ENCODE results near the gene TLR10. TPM values are rescaled to one million over a fixed set of nuclear protein-coding genes. Genes with fewer than 3 reads are reported as not detected.

Gene TLR10
- total and polyA plus RNA-seq, 9 donors = 0.08 to 1.4 (median 0.23) TPM; not detected in 3

DNA sequence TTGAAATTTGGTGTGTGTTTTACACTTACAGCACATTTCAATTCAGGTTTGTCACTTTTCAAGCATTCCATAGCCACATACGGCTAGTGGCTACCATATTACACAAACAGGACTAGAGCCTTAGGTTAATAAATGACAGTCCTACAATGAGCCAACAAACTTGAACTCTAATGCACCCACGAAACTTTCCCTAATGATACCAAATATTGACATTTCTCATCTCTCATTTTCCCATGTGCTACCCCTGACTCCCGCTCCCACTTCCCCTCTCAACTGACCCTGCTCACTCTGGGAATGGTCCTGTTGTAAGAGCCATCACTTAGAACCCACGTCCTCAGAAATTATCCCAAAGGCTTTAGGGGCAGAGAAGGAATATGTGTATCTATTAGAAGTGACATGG, 4.9 kb upstream of the TLR10 start:
- Histone ChIP-seq H3K27me3 (no peaks in the 10 kb centered on the region), H3K36me3 (no peaks in the 10 kb centered on the region), H3K27ac (no peak overlapping the region), H3K4me3 (no peak overlapping the region), H3K4me1 (ENCODE audit: insufficient read depth) (no peaks in the 10 kb centered on the region), H3K9me3 (no peaks in the 10 kb centered on the region)
- 84 to 89% (median 84%) methylated on average over 4 of the region's 4 CpGs for WGBS, 3 donors
- DNase-seq = no peak
- intact Hi-C loops (cut with DNase I) = no loop called here
- TF ChIP-seq CTCF (IDR thresholded peaks at IDR 0.05) = no peak

DNA sequence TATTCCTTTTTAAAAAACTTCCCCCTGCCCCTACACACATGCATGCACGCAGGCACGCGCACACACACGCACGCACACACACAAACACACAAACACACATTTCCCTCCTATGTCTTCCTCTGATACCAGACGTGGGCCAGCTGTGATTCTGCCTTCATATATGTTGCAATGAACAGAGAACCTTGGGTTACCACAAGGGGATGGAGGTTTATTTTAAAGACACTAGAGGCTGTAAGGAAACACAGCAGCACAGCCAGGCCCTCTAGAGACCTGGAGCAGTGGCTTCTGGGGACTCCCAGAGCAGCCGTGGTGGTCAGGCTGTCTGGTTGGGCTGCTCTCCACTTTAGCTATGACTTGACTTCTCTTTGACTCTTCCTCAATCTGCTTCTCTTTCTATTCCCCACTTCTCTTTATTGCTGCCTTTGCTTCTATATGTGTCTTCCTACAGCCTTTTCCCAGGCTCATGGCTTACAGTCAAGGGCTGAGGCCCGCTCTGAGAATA, 3.2 kb upstream of the TLR10 start:
- WGBS, 3 donors = 90 to 92% (median 92%) methylated on average over 8 of the region's 8 CpGs
- Histone ChIP-seq H3K27me3 (no peaks in the 10 kb centered on the region), H3K4me1 (ENCODE audit: insufficient read depth) (no peaks in the 10 kb centered on the region), H3K9me3 (no peaks in the 10 kb centered on the region), H3K4me3 (no peak overlapping the region), H3K27ac (no peak overlapping the region), H3K36me3 (no peaks in the 10 kb centered on the region)
- no peak for DNase-seq
- intact Hi-C loops (cut with DNase I) = no loop called here
- TF ChIP-seq POLR2A (IDR thresholded peaks at IDR 0.05) = no peak
- no peak for TF ChIP-seq EP300 (IDR thresholded peaks at IDR 0.05)
- TF ChIP-seq CTCF (IDR thresholded peaks at IDR 0.05) = no peak

GRCh38 chr4:38785041-38785790, 2.4 kb upstream of the TLR10 start:
- no peak for TF ChIP-seq CTCF (IDR thresholded peaks at IDR 0.05)
- TF ChIP-seq POLR2A (IDR thresholded peaks at IDR 0.05) = no peak
- TF ChIP-seq EP300 (IDR thresholded peaks at IDR 0.05) = no peak
- no peaks in the 10 kb centered on the region for H3K9me3 ChIP-seq
- H3K27me3 ChIP-seq = no peaks in the 10 kb centered on the region
- H3K4me1 ChIP-seq (ENCODE audit: insufficient read depth) = no peaks in the 10 kb centered on the region
- intact Hi-C loops (cut with DNase I) = no loop called here
- WGBS, 3 donors = 71 to 75% (median 73%) methylated on average over 6 of the region's 6 CpGs
- no peak for DNase-seq
- H3K36me3 ChIP-seq = no peaks in the 10 kb centered on the region
- no peak overlapping the region for H3K4me3 ChIP-seq
- no peak overlapping the region for H3K27ac ChIP-seq

DNA sequence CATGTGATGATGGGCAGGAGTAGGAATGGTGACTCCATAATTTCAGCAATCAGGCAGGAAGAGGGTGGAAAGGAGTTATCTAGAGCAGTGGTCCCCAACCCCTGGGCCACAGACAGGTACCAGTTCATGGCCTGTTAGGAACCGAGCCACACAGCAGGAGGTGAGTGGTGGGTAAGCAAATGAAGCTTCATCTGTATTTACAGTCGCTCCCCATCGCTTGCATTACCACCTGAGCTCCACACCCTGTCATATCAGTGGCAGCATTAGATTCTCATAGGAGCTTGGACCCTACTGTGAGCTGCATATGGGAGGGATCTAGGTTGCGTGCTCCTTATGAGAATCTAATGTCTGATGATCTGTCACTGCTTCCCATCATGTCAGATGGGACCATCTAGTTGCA, 1.4 kb upstream of the TLR10 start:
- H3K36me3 ChIP-seq = no peaks in the 10 kb centered on the region
- TF ChIP-seq EP300 (IDR thresholded peaks at IDR 0.05) = no peak
- no peak for TF ChIP-seq POLR2A (IDR thresholded peaks at IDR 0.05)
- no peak for TF ChIP-seq CTCF (IDR thresholded peaks at IDR 0.05)
- intact Hi-C loops (cut with DNase I) = loop anchor here in 1 of 4 donors (5.0 kb wide), 1 partner anchor 722 kb away; no protein-coding TSS in a partner anchor
- no peak overlapping the region for H3K27ac ChIP-seq
- DNase-seq = no peak
- H3K27me3 ChIP-seq = no peaks in the 10 kb centered on the region
- H3K4me1 ChIP-seq (ENCODE audit: insufficient read depth) = no peaks in the 10 kb centered on the region
- no peaks in the 10 kb centered on the region for H3K9me3 ChIP-seq
- H3K4me3 ChIP-seq = no peak overlapping the region
- 92 to 97% (median 96%) methylated on average over 4 of the region's 4 CpGs for WGBS, 3 donors

Data from ovary (tissue), 9 donors.